Naive thymus-derived CD4-positive, alpha-beta T cell (primary cell): ENCODE results near the gene RNF126. TPM values are rescaled to one million over a fixed set of nuclear protein-coding genes. Genes with fewer than 3 reads are reported as not detected.
"Not testable (repeated sequence)": the region's sequence is repeated elsewhere in the genome, so short reads cannot be mapped to it uniquely, and the experiment has no call there.

Experiments used
- ATAC-seq: fragments of 150-1000 bp; cut with Tn5 transposase; 2 replicates; pipeline ENCODE4 v1.10.0; 2021; ENCODE audit warnings: mild to moderate bottlenecking, moderate library complexity
- CTCF ChIA-PET: fragments of 350-600 bp; sonication (Branson Sonifier 250); formaldehyde crosslinking; loops from one replicate; lab custom pipeline; 2021; ENCODE audit warnings: antibody characterized with exemption; lab: Charles Lee
- POLR2A ChIA-PET: fragments of 350-600 bp; sonication (Branson Sonifier 250); formaldehyde crosslinking; loops from one replicate; lab custom pipeline; 2021; ENCODE audit warnings: antibody characterized with exemption, inconsistent platforms; lab: Charles Lee
- DNase-seq, 9 donors: peaks; one replicate each; pipeline versions ENCODE4 v3.0.0 to v3.0.0-alpha.2; 2020 to 2022; ENCODE audit warnings: mixed read lengths in 1 of 9
- H3K27ac ChIP-seq: one replicate; pipeline ENCODE4 v1.7.0; 2013; ENCODE audit warnings: mild to moderate bottlenecking, low read depth, low read length, moderate library complexity
- H3K27me3 ChIP-seq, 2 donors: one replicate each; pipeline ENCODE4 v1.7.0; 2013; ENCODE audit warnings: low read length in 2 of 2, mild to moderate bottlenecking in 2 of 2, moderate library complexity in 2 of 2; ENCODE audit not compliant: control insufficient read depth in 2 of 2, insufficient read depth in 2 of 2
- H3K36me3 ChIP-seq, 3 experiments: 1 replicate in 2 of 3; 2 replicates in 1 of 3; pipeline ENCODE4 v1.7.0; 2013; ENCODE audit warnings: low read length in 3 of 3, mild to moderate bottlenecking in 3 of 3, moderate library complexity in 1 of 3; ENCODE audit not compliant: insufficient read depth in 3 of 3, control insufficient read depth in 2 of 3
- H3K4me1 ChIP-seq, 2 donors: one replicate each; pipeline ENCODE4 v1.7.0; 2013; ENCODE audit warnings: low read length in 2 of 2, mild to moderate bottlenecking in 2 of 2, moderate library complexity in 1 of 2; ENCODE audit not compliant: control insufficient read depth in 2 of 2, insufficient read depth in 2 of 2
- H3K4me3 ChIP-seq: 2 replicates; pipeline ENCODE4 v1.7.0; 2013; ENCODE audit warnings: mild to moderate bottlenecking, low read length
- H3K9me3 ChIP-seq, 3 experiments: 1 replicate in 2 of 3; 2 replicates in 1 of 3; pipeline ENCODE4 v1.7.0; 2013; ENCODE audit warnings: low read length in 3 of 3; ENCODE audit not compliant: control insufficient read depth in 2 of 3
- H3K27ac Mint-ChIP-seq, 9 donors: one replicate each; pipeline ENCODE4 v1.8.0; 2020 to 2022; ENCODE audit warnings: mixed read lengths in 9 of 9, mild to moderate bottlenecking in 8 of 9, moderate library complexity in 5 of 9, inconsistent platforms in 2 of 9
- H3K27me3 Mint-ChIP-seq, 5 donors: one replicate each; pipeline ENCODE4 v1.8.0; 2021 to 2022; ENCODE audit warnings: mixed read lengths in 5 of 5, mild to moderate bottlenecking in 1 of 5
- H3K36me3 Mint-ChIP-seq, 5 donors: one replicate each; pipeline ENCODE4 v1.8.0; 2020 to 2022; ENCODE audit warnings: mixed read lengths in 5 of 5, mild to moderate bottlenecking in 3 of 5, inconsistent platforms in 1 of 5
- H3K4me1 Mint-ChIP-seq, 7 donors: one replicate each; pipeline ENCODE4 v1.8.0; 2020 to 2022; ENCODE audit warnings: mixed read lengths in 7 of 7, mild to moderate bottlenecking in 3 of 7, inconsistent platforms in 1 of 7
- H3K4me3 Mint-ChIP-seq, 10 donors: one replicate each; pipeline ENCODE4 v1.8.0; 2020 to 2022; ENCODE audit warnings: mild to moderate bottlenecking in 10 of 10, mixed read lengths in 10 of 10, moderate library complexity in 6 of 10, inconsistent platforms in 2 of 10
- H3K9me3 Mint-ChIP-seq, 11 donors: one replicate each; pipeline ENCODE4 v1.8.0; 2020 to 2022; ENCODE audit warnings: mixed read lengths in 11 of 11, mild to moderate bottlenecking in 4 of 11, inconsistent platforms in 1 of 11, moderate library complexity in 1 of 11
- intact Hi-C, 2 donors: fragments of 100-400 bp; cut with micrococcal nuclease; formaldehyde crosslinking; loops; one replicate each; pipeline ENCODE4 v1.15.1; 2023
- polyA plus RNA-seq, 2 donors: library from polyadenylated mRNA; unstranded; fragments of 300-500 nt; fragmentation: Illumina TruSeq; gene quantifications; one replicate each; pipeline ENCODE4 v1.2.3, GENCODE V29; 2021
- total RNA-seq, 6 experiments: library from RNA in 5 of 6; stranded (reverse) in 5 of 6; gene quantifications; 1 replicate in 5 of 6; 2 replicates in 1 of 6; pipeline ENCODE4 v1.2.3 and lab custom pipeline; 2021 to 2026

The RNF126 gene
- total and polyA plus RNA-seq, 7 experiments from 2014 or later, result 55.3 to 110 (median 96.0) TPM

GRCh38 chr19:633068-633785 is 29.8 kb downstream of the RNF126 start, which contains the start of gene POLRMT:
TSS of gene POLRMT (minus strand) at chr19:633537. CDS start at chr19:633512, 25 bp downstream.
- peaks cover 0 to 27% (median 6%) of the 10 kb centered on the region in 3 experiments for H3K36me3 ChIP-seq
- Mint-ChIP-seq H3K4me1 (peaks cover 13 to 41% (median 24%) of the 10 kb centered on the region in 7 donors), H3K36me3 (peaks cover 0 to 10% (median 5%) of the 10 kb centered on the region in 5 donors), H3K27ac (peak within 1 kb of the TSS; percentile 89 to 97 (median 93)), H3K9me3 (peaks cover 0 to 2% (median 0%) of the 10 kb centered on the region in 11 donors), H3K27me3 (no peaks in the 10 kb centered on the region), H3K4me3 (peak within 1 kb of the TSS; percentile 92 to 99 (median 97))
- H3K4me3 ChIP-seq, result peak within 1 kb of the TSS; percentile 91
- intact Hi-C loops, result loop anchor here (1.0 to 2.0 kb wide), 10 partner anchors 22 to 164 kb away; partner anchors contain the start of genes BSG (in 2 of the 2), PTBP1 (in 2 of the 2), CDC34 (in 1 of the 2) and HCN2 (in 1 of the 2)
- ChIA-PET POLR2A (interaction anchor here (0.6 to 2.5 kb wide), 9 partner anchors 23 to 957 kb away, joined by 3 to 18 read pairs (median 4); partner anchors contain the start of genes CDC34 and RNF126), CTCF (no interaction called here)
- H3K27me3 ChIP-seq, result no peaks in the 10 kb centered on the region
- DNase-seq (peak; percentile 87 to 99 (median 96)), ATAC-seq (peak; percentile 99)
- H3K27ac ChIP-seq, result peak within 1 kb of the TSS; percentile 78
- H3K9me3 ChIP-seq, result no peaks in the 10 kb centered on the region
- H3K4me1 ChIP-seq, result peaks cover 6 to 13% of the 10 kb centered on the region in 2 donors

GRCh38 chr19:632579-633067 is 30.4 kb downstream of the RNF126 start:
- ChIA-PET CTCF (interaction anchor here (1.4 kb wide), 1 partner anchor 49 kb away, joined by 3 read pairs; no protein-coding TSS in a partner anchor), POLR2A (interaction anchor here (0.6 to 2.5 kb wide), 5 partner anchors 19 to 31 kb away, joined by 3 to 18 read pairs (median 3); partner anchors contain the start of gene RNF126)
- no peaks in the 10 kb centered on the region for H3K27me3 Mint-ChIP-seq
- H3K4me1 Mint-ChIP-seq, result peaks cover 13 to 41% (median 24%) of the 10 kb centered on the region in 7 donors
- Histone ChIP-seq H3K4me3 (peak overlapping the region; percentile 91), H3K27ac (peak overlapping the region; percentile 78), H3K9me3 (no peaks in the 10 kb centered on the region), H3K4me1 (peaks cover 6 to 13% of the 10 kb centered on the region in 2 donors), H3K36me3 (peaks cover 0 to 33% (median 6%) of the 10 kb centered on the region in 3 experiments), H3K27me3 (no peaks in the 10 kb centered on the region)
- ATAC-seq (no peak), DNase-seq (peak in 1 of 9 donors; percentile 67)
- intact Hi-C loops, result loop anchor here (1.0 to 2.0 kb wide), 10 partner anchors 21 to 165 kb away; partner anchors contain the start of genes BSG (in 2 of the 2), PTBP1 (in 2 of the 2), CDC34 (in 1 of the 2) and HCN2 (in 1 of the 2)
- peaks cover 0 to 12% (median 5%) of the 10 kb centered on the region in 5 donors for H3K36me3 Mint-ChIP-seq
- H3K4me3 Mint-ChIP-seq, result peak overlapping the region; percentile 92 to 99 (median 97)
- H3K9me3 Mint-ChIP-seq, result peaks cover 0 to 2% (median 0%) of the 10 kb centered on the region in 11 donors
- H3K27ac Mint-ChIP-seq, result peak overlapping the region; percentile 89 to 97 (median 93)

GRCh38 chr19:629961-630714 is 32.9 kb downstream of the RNF126 start:
- ChIA-PET POLR2A (interaction anchor here (1.2 to 2.0 kb wide), 2 partner anchors 8 to 30 kb away, joined by 3 to 5 read pairs; no protein-coding TSS in a partner anchor), CTCF (no interaction called here)
- H3K4me3 Mint-ChIP-seq, result peak overlapping the region in 5 of 10 donors; percentile 16 to 95 (median 45)
- intact Hi-C loops, result no loop called here
- Histone ChIP-seq H3K9me3 (no peaks in the 10 kb centered on the region), H3K36me3 (peaks cover 0 to 44% (median 6%) of the 10 kb centered on the region in 3 experiments), H3K4me3 (no peak overlapping the region), H3K27ac (no peak overlapping the region), H3K27me3 (no peaks in the 10 kb centered on the region), H3K4me1 (peaks cover 6 to 13% of the 10 kb centered on the region in 2 donors)
- H3K27ac Mint-ChIP-seq, result peak overlapping the region in 2 of 9 donors; percentile 18 to 52
- peaks cover 4 to 19% (median 10%) of the 10 kb centered on the region in 5 donors for H3K36me3 Mint-ChIP-seq
- ATAC-seq (no peak), DNase-seq (no peak)
- peaks cover 0 to 2% (median 0%) of the 10 kb centered on the region in 11 donors for H3K9me3 Mint-ChIP-seq
- peaks cover 18 to 42% (median 26%) of the 10 kb centered on the region in 7 donors for H3K4me1 Mint-ChIP-seq
- H3K27me3 Mint-ChIP-seq, result no peaks in the 10 kb centered on the region

DNA sequence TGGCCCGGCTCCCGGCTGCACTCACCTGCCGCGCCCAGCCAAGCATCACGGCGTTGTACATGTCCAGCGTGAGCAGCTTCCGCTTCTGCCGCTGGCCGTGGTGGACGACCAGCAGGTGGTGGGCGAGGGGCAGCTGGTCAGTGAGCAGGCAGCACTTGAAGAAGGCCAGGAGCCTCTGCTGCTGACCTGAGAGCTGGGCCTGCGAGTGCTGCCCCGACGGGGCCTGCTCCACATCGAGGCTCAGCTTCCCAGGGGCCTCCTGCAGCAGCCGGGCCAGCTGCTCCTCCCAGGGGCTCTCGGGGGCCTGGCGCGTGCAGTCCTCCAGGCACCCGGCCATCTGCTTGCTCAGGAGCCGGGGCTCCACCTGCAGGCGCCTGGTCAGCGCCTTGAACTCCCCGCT is 33.5 kb downstream of the RNF126 start:
- CTCF ChIA-PET, H3K27ac ChIP-seq, H3K4me3 Mint-ChIP-seq, H3K4me3 ChIP-seq, H3K27me3 Mint-ChIP-seq, H3K27ac Mint-ChIP-seq, H3K9me3 ChIP-seq, intact Hi-C loops, H3K9me3 Mint-ChIP-seq, DNase-seq, H3K27me3 ChIP-seq, ATAC-seq: not testable (repeated sequence)
- peaks cover 0 to 50% (median 6%) of the 10 kb centered on the region in 3 experiments for H3K36me3 ChIP-seq
- Mint-ChIP-seq H3K36me3 (peaks cover 4 to 19% (median 10%) of the 10 kb centered on the region in 5 donors), H3K4me1 (peaks cover 18 to 42% (median 26%) of the 10 kb centered on the region in 7 donors)
- POLR2A ChIA-PET, result interaction anchor here (1.2 kb wide), 1 partner anchor 9 kb away, joined by 3 read pairs; no protein-coding TSS in a partner anchor
- H3K4me1 ChIP-seq, result peaks cover 6 to 13% of the 10 kb centered on the region in 2 donors

GRCh38 chr19:628168-628567 is 34.8 kb downstream of the RNF126 start:
- Histone ChIP-seq H3K4me1 (peaks cover 0 to 8% of the 10 kb centered on the region in 2 donors), H3K36me3 (peaks cover 0 to 64% (median 6%) of the 10 kb centered on the region in 3 experiments), H3K27me3 (no peaks in the 10 kb centered on the region), H3K27ac (no peak overlapping the region), H3K9me3 (no peaks in the 10 kb centered on the region), H3K4me3 (no peak overlapping the region)
- Mint-ChIP-seq H3K36me3 (peaks cover 4 to 26% (median 10%) of the 10 kb centered on the region in 5 donors), H3K4me1 (peaks cover 10 to 32% (median 19%) of the 10 kb centered on the region in 7 donors), H3K27me3 (no peaks in the 10 kb centered on the region), H3K27ac (no peak overlapping the region), H3K4me3 (no peak overlapping the region), H3K9me3 (peaks cover 0 to 2% (median 0%) of the 10 kb centered on the region in 11 donors)
- no peak for ATAC-seq
- ChIA-PET CTCF (interaction anchor here (0.7 kb wide), 1 partner anchor 27 kb away, joined by 4 read pairs; no protein-coding TSS in a partner anchor), POLR2A (no interaction called here)
- intact Hi-C loops, result no loop called here
- no peak for DNase-seq
